B cell (primary cell): ENCODE data around the gene AHDC1. TPM values are rescaled to one million over a fixed set of nuclear protein-coding genes. Genes with fewer than 3 reads are reported as not detected.

ENCODE experiments used
- ATAC-seq: fragments of 200-7000 bp; cut with Tn5 transposase; one replicate; pipeline ENCODE4 v1.10.0; 2021; ENCODE audit warnings: low read depth, mild to moderate bottlenecking, moderate number of reproducible peaks, moderate library complexity
- CTCF ChIA-PET: fragments of 350-600 bp; sonication (Branson Sonifier 250); formaldehyde crosslinking; loops from one replicate; lab custom pipeline; 2021; ENCODE audit warnings: antibody characterized with exemption, inconsistent platforms; lab: Charles Lee
- POLR2A ChIA-PET: fragments of 350-600 bp; sonication (Branson Sonifier 250); formaldehyde crosslinking; loops from one replicate; lab custom pipeline; 2021; ENCODE audit warnings: antibody characterized with exemption; lab: Charles Lee
- DNase-seq: peaks from one replicate; pipeline ENCODE4 v3.0.0; 2013
- H2AFZ ChIP-seq: 2 replicates; pipeline ENCODE4 v1.6.1; 2012; ENCODE audit warnings: mild to moderate bottlenecking, low read depth, low read length; ENCODE audit not compliant: insufficient read depth, poor library complexity, severe bottlenecking
- H3K27ac ChIP-seq, 2 donors: 1 replicate in 1 of 2; 2 replicates in 1 of 2; pipeline ENCODE4 v1.5.1; 2012 to 2013; ENCODE audit warnings: low read length in 2 of 2, mild to moderate bottlenecking in 2 of 2, moderate library complexity in 1 of 2
- H3K27me3 ChIP-seq, 4 experiments: fragments of 200-600 bp in 1 of 4; sonication (generic) in 1 of 4; replicated peaks in 1 of 4; 1 replicate in 2 of 4; 2 replicates in 2 of 4; pipeline versions ENCODE4 v1.6.1 to v1.7.0; 2013 to 2016; ENCODE audit warnings: low read length in 3 of 4, mild to moderate bottlenecking in 2 of 4, mixed read lengths in 1 of 4, moderate library complexity in 1 of 4; ENCODE audit not compliant: insufficient read depth in 4 of 4, control insufficient read depth in 3 of 4; ENCODE audit errors: control extremely low read depth in 1 of 4
- H3K36me3 ChIP-seq, 2 experiments: replicated peaks in 1 of 2; 1 replicate in 1 of 2; 2 replicates in 1 of 2; pipeline versions ENCODE4 v1.6.1 to v1.7.1; 2013; ENCODE audit warnings: low read length in 1 of 2; ENCODE audit not compliant: insufficient read depth in 2 of 2, control insufficient read depth in 1 of 2; ENCODE audit errors: control extremely low read depth in 1 of 2, extremely low read depth in 1 of 2
- H3K4me1 ChIP-seq, 2 donors: fragments of 200-600 bp in 1 of 2; sonication (generic) in 1 of 2; 1 replicate in 1 of 2; 2 replicates in 1 of 2; pipeline versions ENCODE4 v1.5.1 to v1.6.1; 2013 to 2017; ENCODE audit warnings: low read length in 2 of 2; ENCODE audit not compliant: control insufficient read depth in 2 of 2, insufficient read depth in 2 of 2
- H3K4me2 ChIP-seq: replicated peaks from 2 replicates; pipeline ENCODE3; 2012; ENCODE audit warnings: mild to moderate bottlenecking, low read depth, low read length; ENCODE audit not compliant: poor library complexity, severe bottlenecking
- H3K4me3 ChIP-seq, 5 experiments: fragments of 200-600 bp in 1 of 5; sonication (generic) in 1 of 5; 1 replicate in 3 of 5; 2 replicates in 2 of 5; pipeline versions ENCODE4 v1.5.1 to v1.7.0; 2011 to 2016; ENCODE audit warnings: low read length in 4 of 5, mild to moderate bottlenecking in 4 of 5, low read depth in 2 of 5, control low read depth in 1 of 5, moderate library complexity in 1 of 5; ENCODE audit not compliant: insufficient read depth in 1 of 5; ENCODE audit errors: control extremely low read depth in 1 of 5, extremely low read depth in 1 of 5
- H3K79me2 ChIP-seq: fragments of 200-600 bp; sonication (generic); one replicate; pipeline ENCODE4 v1.6.0; 2016; ENCODE audit warnings: low read length; ENCODE audit not compliant: control insufficient read depth, insufficient read depth
- H3K9ac ChIP-seq: fragments of 200-600 bp; sonication (generic); 2 replicates; pipeline ENCODE4 v1.6.1; 2017; ENCODE audit warnings: mild to moderate bottlenecking, low read length, moderate library complexity
- H3K9me3 ChIP-seq, 3 donors: one replicate each; pipeline versions ENCODE4 v1.6.1 to v1.7.1; 2013; ENCODE audit warnings: low read length in 2 of 3; ENCODE audit not compliant: control insufficient read depth in 2 of 3, insufficient read depth in 1 of 3; ENCODE audit errors: control extremely low read depth in 1 of 3
- H4K20me1 ChIP-seq: 2 replicates; pipeline ENCODE4 v1.6.0; 2012; ENCODE audit warnings: mild to moderate bottlenecking, low read length; ENCODE audit not compliant: insufficient read depth, control insufficient read depth, poor library complexity, severe bottlenecking
- H3K27ac Mint-ChIP-seq: one replicate; pipeline ENCODE4 v1.8.0; 2021; ENCODE audit warnings: mixed read lengths
- H3K27me3 Mint-ChIP-seq: one replicate; pipeline ENCODE4 v1.8.0; 2021; ENCODE audit warnings: mixed read lengths
- H3K4me1 Mint-ChIP-seq: one replicate; pipeline ENCODE4 v1.8.0; 2021; ENCODE audit warnings: mixed read lengths
- H3K4me3 Mint-ChIP-seq: one replicate; pipeline ENCODE4 v1.8.0; 2021; ENCODE audit warnings: mixed read lengths
- H3K9me3 Mint-ChIP-seq: one replicate; pipeline ENCODE4 v1.8.0; 2022; ENCODE audit warnings: mixed read lengths; ENCODE audit not compliant: insufficient read depth
- CTCF ChIP-seq: fragments of 200-600 bp; IDR thresholded peaks from one replicate; pipeline ENCODE4 v1.8.0; 2022; ENCODE audit warnings: antibody characterized with exemption, mild to moderate bottlenecking
- EZH2 ChIP-seq: IDR thresholded peaks from 2 replicates; pipeline ENCODE4 v1.6.1; 2012; ENCODE audit warnings: borderline replicate concordance, low read depth, mild to moderate bottlenecking, moderate library complexity, low read length; ENCODE audit not compliant: insufficient read depth, poor library complexity, severe bottlenecking
- WGBS: methylation state at CpG from one replicate; pipeline ENCODE4 v1.1.5; 2013; ENCODE audit warnings: missing lambda C conversion rate; ENCODE audit not compliant: insufficient coverage; 5-methylcytosine and 5-hydroxymethylcytosine counted together
- intact Hi-C: fragments of 100-400 bp; cut with micrococcal nuclease; formaldehyde crosslinking; loops from one replicate; pipeline ENCODE4 v1.10.0; 2022
- polyA plus RNA-seq: library from polyadenylated mRNA; depleted of rRNA; stranded (reverse); fragments of >200 nt; gene quantifications from 2 replicates; pipeline ENCODE4 v1.2.3, GENCODE V29; 2012
- total RNA-seq, 2 donors: library from RNA; stranded (reverse); fragments of 120-200 nt in 1 of 2; gene quantifications; 1 replicate in 1 of 2; 2 replicates in 1 of 2; pipeline versions ENCODE4 v1.2.3 to v1.2.4, GENCODE V29; 2013 to 2022

The AHDC1 gene
- total and polyA plus RNA-seq, 2 donors (not counting 1 experiment from before 2014, with no cell fraction given) = 6.2 to 32.0 TPM

GRCh38 chr1:27616441-27616840 is 12.5 kb upstream of the AHDC1 start:
- Histone ChIP-seq H3K79me2 (peaks cover 27% of the 10 kb centered on the region), H4K20me1 (peaks cover 52% of the 10 kb centered on the region), H2AFZ (no peak overlapping the region), H3K4me2 (no peak overlapping the region), H3K4me1 (peaks cover 20 to 40% of the 10 kb centered on the region in 2 donors), H3K36me3 (peaks cover 4 to 86% of the 10 kb centered on the region in 2 experiments), H3K9me3 (no peaks in the 10 kb centered on the region), H3K27ac (no peak overlapping the region), H3K9ac (no peak overlapping the region), H3K4me3 (no peak overlapping the region), H3K27me3 (no peaks in the 10 kb centered on the region)
- ChIA-PET CTCF (interaction anchor here (1.2 to 20.3 kb wide), 6 partner anchors 9 to 322 kb away, joined by 3 to 473 read pairs (median 5); partner anchors contain the start of gene IFI6), POLR2A (interaction anchor here (0.5 to 1.6 kb wide), 3 partner anchors 9 to 60 kb away, joined by 3 to 5 read pairs (median 3); no protein-coding TSS in a partner anchor)
- ATAC-seq (no peak), DNase-seq (peak; percentile 22)
- Mint-ChIP-seq H3K27me3 (no peaks in the 10 kb centered on the region), H3K4me1 (peaks cover 44% of the 10 kb centered on the region), H3K27ac (peak overlapping the region; percentile 83), H3K9me3 (no peaks in the 10 kb centered on the region), H3K4me3 (no peak overlapping the region)
- WGBS = 97% methylated on average over 2 of the region's 2 CpGs
- TF ChIP-seq EZH2 (no peak), CTCF (no peak)
- intact Hi-C loops = no loop called here

DNA sequence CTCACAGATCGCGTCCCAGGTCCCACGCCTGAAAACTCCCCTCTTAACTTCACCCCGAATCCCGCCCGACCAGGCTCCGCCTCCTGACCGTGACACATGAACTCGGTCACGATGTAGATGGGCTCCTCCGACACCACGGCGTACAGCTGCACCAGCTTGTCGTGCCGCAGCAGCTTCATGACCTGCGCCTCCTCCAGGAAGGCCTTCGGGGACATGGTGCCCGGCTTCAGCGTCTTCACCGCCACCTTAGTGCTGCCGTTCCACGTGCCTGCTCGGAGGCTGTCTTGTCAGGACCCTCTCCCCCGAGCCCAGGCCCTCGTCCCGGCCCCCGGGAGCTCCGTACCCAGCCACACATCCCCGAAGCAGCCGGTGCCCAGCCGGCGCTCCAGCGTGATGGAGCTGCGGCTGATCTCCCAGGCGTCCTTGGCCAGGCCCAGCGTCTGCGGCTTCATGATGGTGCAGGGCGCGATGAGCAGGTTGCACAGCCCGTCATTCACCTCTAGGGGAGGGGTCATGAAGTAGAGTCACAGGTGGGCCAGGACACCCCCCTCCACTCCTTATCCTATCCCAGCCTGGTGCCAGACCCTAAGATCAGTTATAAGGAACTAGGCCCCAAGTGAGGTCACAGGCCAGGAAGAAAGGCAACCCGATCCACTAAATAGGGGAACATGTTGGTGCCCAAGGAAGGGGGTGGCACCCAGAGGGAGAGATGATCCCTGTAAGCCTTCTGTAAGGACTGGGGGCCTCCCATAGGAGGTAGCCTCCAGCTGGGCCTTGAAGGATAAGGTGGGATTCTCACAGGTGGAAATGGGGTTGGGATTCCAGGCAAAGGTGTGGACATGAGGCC is 11.6 kb upstream of the AHDC1 start:
- WGBS = 95% methylated on average over 35 of the region's 41 CpGs
- H3K4me1 Mint-ChIP-seq = peaks cover 45% of the 10 kb centered on the region
- H3K9ac ChIP-seq = no peak overlapping the region

More for the DNA sequence above, 11.6 kb upstream of the AHDC1 start:
- ChIA-PET POLR2A (interaction anchor here (0.6 to 1.9 kb wide), 3 partner anchors 9 to 313 kb away, joined by 3 to 5 read pairs (median 3); no protein-coding TSS in a partner anchor), CTCF (interaction anchor here (0.6 to 20.3 kb wide), 7 partner anchors 9 to 321 kb away, joined by 3 to 473 read pairs (median 4); partner anchors contain the start of gene IFI6)
- Histone ChIP-seq H3K4me1 (peaks cover 20 to 37% of the 10 kb centered on the region in 2 donors), H3K4me3 (no peak overlapping the region), H3K27me3 (no peaks in the 10 kb centered on the region), H3K9me3 (no peaks in the 10 kb centered on the region), H4K20me1 (peaks cover 46% of the 10 kb centered on the region), H3K4me2 (no peak overlapping the region), H3K36me3 (peaks cover 0 to 79% of the 10 kb centered on the region in 2 experiments), H3K79me2 (peaks cover 23% of the 10 kb centered on the region), H3K27ac (no peak overlapping the region), H2AFZ (no peak overlapping the region)
- Mint-ChIP-seq H3K27ac (peak overlapping the region; percentile 50), H3K4me3 (no peak overlapping the region), H3K9me3 (no peaks in the 10 kb centered on the region), H3K27me3 (no peaks in the 10 kb centered on the region)
- intact Hi-C loops = no loop called here
- DNase-seq (no peak), ATAC-seq (no peak)
- no peak for TF ChIP-seq EZH2
- TF ChIP-seq CTCF = no peak
